ENCODE data around the gene IQSEC1.

IQSEC1 gene

DNA sequence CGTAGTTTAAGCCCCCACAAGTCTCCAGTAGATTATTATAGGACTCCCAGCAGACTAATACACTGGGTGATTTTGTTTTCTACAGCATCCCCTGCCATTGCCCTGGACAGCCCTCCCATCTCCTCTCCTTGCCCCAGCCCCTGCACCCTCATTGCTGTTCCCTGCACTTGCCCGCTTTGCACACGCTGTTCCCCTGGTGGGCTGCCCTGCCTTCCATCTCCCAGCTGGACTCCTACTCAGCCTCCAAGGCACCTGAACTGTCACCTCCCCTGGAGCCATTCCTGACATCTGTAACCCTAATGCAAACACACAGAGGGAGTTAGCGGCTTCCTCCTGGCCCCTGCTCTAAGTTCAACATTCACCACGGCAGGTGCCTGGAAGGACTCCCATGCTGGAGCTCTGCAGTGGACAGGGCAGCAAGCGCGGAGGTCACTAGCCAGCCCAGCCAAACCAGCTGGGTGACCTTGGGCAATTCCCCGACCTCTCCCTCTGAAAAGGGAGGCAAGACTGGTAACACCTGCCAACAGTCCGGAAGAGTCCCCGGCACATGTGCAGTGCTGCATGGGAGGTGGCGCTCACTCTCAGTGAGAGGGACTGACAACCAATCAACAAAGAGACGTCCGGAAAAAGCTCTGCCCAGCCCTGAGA is 38.8 kb upstream of the IQSEC1 start:
- no peak for DNase-seq (ENCODE audit: extremely low read depth, low read depth)
- TF ChIP-seq, protein P1, sequence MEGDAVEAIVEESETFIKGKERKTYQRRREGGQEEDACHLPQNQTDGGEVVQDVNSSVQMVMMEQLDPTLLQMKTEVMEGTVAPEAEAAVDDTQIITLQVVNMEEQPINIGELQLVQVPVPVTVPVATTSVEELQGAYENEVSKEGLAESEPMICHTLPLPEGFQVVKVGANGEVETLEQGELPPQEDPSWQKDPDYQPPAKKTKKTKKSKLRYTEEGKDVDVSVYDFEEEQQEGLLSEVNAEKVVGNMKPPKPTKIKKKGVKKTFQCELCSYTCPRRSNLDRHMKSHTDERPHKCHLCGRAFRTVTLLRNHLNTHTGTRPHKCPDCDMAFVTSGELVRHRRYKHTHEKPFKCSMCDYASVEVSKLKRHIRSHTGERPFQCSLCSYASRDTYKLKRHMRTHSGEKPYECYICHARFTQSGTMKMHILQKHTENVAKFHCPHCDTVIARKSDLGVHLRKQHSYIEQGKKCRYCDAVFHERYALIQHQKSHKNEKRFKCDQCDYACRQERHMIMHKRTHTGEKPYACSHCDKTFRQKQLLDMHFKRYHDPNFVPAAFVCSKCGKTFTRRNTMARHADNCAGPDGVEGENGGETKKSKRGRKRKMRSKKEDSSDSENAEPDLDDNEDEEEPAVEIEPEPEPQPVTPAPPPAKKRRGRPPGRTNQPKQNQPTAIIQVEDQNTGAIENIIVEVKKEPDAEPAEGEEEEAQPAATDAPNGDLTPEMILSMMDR (IDR thresholded peaks at IDR 0.05; ENCODE audit: low read depth, low read length) = no peak

DNA sequence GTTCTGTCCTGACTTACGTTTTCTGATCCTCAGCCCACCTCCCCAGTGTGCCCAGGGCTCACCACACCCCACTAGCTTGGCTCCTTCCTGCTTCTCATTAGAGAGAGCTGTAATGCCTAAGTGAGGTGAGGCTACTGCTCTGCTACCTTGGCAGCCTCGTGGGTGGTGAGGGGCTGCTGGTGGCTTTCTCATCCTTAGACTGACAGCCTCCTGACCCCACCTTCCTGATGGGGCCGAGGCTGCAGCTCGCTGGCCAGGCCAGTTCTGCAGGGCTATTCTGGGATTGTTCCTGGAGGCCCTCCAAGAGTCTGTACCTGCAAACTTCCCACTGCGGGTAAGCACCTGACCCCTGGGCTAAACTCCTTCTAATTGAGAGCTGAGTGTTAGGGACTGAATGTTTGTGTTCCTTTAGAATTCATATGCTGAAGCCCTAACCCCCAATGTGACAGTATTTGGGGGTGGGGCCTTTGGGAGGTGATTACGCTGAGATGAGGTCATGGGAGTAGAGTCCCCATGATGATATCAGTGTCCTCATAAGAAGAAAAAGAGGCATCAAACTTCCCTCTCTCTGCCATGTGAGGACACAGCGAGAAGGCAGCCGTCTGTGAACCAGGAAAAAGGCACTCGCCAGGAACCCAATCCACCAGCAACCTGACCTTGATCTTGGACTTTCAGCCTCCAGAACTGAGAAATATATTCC is 38.1 kb upstream of the IQSEC1 start:
- TF ChIP-seq, protein P1 (IDR thresholded peaks at IDR 0.05; ENCODE audit: low read depth, low read length) = no peak
- no peak for DNase-seq (ENCODE audit: extremely low read depth, low read depth)

DNA sequence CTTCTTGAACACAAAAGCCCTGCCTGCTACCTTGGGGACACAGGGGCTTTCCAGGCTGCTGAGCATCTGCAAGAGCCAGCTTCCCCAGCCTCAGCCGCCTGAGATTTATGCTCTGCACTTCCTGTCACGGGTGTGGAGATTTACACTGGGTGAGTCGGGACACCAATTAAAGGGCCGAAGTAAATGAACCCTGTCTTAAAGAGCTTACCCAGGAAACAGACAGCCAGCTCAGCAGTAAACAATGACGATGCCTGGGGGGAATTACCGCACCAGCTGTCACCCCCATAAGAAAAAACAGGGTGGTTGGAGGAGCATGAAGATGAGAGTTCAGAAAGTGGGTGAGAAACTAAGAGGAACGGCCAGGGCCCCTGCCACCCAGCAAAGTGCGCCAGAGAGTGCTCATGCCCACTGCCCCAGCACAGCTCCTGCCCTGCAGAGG is 37.5 kb upstream of the IQSEC1 start:
- DNase-seq (ENCODE audit: extremely low read depth, low read depth) = no peak
- TF ChIP-seq, protein P1 (IDR thresholded peaks at IDR 0.05; ENCODE audit: low read depth, low read length) = no peak

DNA sequence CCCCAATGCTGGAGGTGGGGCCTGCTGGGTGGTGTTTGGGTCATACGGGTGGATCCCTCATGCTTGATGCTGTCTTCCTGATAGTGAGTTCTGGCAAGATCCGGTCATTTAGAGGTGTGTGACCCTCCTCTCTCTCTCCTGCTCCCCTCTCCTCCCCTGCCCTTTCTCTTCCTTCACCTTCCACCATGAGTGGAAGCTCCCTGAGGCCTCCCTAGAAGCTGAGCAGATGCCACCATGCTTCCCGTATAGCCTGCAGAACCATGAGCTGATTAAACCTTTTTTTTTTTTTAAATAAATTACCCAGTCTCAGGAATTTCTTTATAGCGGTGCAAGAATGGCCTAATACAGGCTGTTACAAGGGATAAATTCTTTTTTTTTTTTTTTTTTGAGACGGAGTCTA is 36.3 kb upstream of the IQSEC1 start:
- TF ChIP-seq, protein P1 (IDR thresholded peaks at IDR 0.05; ENCODE audit: low read depth, low read length) = no peak
- DNase-seq (ENCODE audit: extremely low read depth, low read depth) = no peak

DNA sequence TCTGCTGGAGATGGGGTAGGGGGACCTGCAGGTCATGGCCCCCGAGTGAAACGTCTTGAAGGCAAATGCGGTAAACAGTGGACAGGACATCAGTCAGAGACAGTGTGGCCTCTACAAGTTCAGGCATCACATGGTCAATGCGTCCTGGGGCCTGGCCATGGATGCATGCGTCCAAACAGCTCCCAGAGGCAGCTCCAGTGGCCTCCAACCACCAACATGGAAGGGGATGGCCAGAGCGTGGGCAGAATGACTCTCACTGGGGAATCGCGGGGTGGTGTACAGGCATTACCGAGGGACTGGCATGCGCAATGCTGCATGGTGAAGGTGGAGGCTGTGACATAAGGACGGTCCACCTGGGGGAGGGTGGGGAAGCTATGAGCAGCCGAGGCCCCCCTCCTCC is 35.6 kb upstream of the IQSEC1 start:
- DNase-seq (ENCODE audit: extremely low read depth, low read depth) = no peak
- TF ChIP-seq, protein P1 (IDR thresholded peaks at IDR 0.05; ENCODE audit: low read depth, low read length) = no peak

DNA sequence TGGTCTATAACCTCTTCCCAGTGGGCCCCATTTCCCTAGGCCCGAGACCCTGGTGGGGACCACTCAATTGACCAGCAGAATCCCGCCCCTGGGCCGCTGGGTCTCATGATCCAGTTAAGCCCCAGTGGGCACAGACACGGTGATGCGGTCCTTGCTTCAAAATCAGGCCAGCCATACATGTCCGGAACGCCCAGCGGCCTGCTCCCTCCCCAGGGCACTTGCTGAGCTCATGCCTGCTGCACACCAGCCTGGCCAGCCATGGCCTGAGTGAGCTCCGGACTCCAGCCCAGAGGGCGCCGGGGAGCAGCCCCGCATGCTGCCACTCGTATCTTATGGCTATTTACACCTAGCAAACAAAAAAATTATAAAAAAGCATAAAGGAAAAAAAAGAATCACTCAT is 34.4 kb upstream of the IQSEC1 start:
- no peak for DNase-seq (ENCODE audit: extremely low read depth, low read depth)
- TF ChIP-seq, protein P1 (IDR thresholded peaks at IDR 0.05; ENCODE audit: low read depth, low read length) = no peak

DNA sequence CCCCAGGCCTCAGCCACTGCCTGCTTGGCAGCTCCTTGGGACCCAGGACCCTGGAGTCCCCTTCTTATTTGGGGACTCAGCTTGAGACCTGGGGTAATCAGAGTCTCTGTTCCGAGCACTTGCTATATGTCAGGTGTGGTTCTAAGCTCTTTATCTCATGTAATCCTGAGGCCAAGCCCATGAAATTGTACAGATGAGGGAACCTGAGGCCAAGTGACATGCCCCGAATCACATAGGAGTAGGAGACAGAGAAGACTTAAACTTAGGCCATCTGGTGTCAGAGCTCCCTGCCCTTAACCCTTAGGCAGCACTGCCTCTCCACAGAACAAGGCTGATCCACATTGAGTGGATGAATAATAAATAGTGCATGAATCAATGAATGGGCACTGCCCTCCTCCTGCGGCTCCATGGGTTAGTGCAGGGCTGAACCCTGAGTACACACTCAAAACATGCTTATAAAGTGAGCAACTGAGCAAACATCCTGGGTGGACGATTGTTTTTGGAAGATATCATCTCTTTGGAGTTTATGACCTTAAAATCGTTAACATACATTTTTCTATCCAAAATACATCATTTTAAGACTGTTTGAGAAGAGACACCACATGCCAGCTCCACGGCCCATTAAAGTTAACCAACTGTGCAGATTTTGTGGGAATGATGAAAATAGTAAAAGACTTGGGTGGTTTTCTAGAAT is 33.2 kb upstream of the IQSEC1 start:
- TF ChIP-seq, protein P1 (IDR thresholded peaks at IDR 0.05; ENCODE audit: low read depth, low read length) = no peak
- DNase-seq (ENCODE audit: extremely low read depth, low read depth) = no peak

Measured in AG09319 (cell line).